Right lung (tissue), 5 donors: ENCODE results near the gene PROM2. TPM values are rescaled to one million over a fixed set of nuclear protein-coding genes. Genes with fewer than 3 reads are reported as not detected.

Experiments used
- DNase-seq, 2 donors: peaks; one replicate each; pipeline ENCODE4 v3.0.0-alpha.2; 2013
- polyA plus RNA-seq, 5 donors: library from polyadenylated mRNA; unstranded; fragments of 120-200 nt; gene quantifications; one replicate each; pipeline versions ENCODE4 v1.2.1 to v1.2.3, GENCODE V29; 2013; ENCODE audit warnings: inconsistent platforms in 1 of 5, low replicate concordance in 1 of 5; ENCODE audit not compliant: insufficient read length in 5 of 5, insufficient read depth in 1 of 5

The PROM2 gene
- polyA plus RNA-seq, 5 donors: 8.5 to 14.6 (median 14.2) TPM

GRCh38 chr2:95306336-95306895 is 32.2 kb downstream of the PROM2 start:
- no peak for DNase-seq

DNA sequence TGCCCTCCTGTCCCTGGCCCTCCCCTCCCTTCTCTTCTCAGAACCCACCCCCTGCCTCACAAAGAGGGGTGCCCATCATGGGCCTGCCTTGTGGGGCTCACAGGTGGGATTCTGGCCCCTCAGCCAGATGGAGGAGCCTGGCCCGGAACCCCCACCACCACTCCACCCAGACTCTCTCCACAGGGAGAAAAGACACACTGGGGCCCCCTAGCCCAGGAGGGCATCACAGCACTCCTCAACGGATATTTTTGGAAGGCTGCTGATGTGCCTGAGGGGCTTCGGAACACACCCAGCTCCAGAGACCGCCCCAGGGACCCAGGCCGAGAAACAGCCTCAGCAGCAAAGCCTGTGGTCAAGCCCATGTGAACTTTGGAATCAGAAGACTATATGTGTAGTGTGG is 32.8 kb downstream of the PROM2 start:
- DNase-seq: no peak

- DNase-seq: no peak
Observed at GRCh38 chr2:95307878-95308277, 33.6 kb downstream of the PROM2 start.

DNA sequence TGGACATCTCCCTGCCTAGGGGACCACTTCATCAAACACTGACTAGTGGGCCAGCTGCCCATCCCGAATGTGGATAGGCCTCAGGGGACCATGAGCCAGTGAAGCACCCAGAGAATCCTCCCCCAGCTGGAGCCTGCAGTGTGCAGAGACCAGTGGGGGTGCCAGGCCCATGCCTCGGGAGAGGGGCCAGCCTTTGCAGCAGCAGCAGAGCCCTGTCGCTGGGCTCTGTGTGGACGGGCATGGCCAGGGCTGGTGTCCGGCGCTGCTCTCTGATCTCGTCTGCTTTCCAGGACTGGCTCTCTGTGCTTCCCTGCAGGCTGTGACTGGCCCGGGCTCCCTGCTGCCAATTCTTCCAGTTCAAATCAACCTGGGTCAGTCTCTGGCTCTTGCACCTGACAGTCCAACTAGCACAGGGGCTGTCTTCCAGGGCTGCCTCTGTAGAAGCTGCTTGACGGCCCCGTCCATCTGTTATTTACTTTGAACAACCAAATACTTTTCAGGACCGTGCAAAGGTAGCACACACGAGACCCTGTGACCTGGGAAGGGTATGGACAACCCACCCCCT is 34.3 kb downstream of the PROM2 start:
- DNase-seq: no peak

- DNase-seq: no peak
Observed at GRCh38 chr2:95309599-95309998, 35.4 kb downstream of the PROM2 start.

GRCh38 chr2:95310216-95310615 is 36.0 kb downstream of the PROM2 start:
- DNase-seq: no peak

DNA sequence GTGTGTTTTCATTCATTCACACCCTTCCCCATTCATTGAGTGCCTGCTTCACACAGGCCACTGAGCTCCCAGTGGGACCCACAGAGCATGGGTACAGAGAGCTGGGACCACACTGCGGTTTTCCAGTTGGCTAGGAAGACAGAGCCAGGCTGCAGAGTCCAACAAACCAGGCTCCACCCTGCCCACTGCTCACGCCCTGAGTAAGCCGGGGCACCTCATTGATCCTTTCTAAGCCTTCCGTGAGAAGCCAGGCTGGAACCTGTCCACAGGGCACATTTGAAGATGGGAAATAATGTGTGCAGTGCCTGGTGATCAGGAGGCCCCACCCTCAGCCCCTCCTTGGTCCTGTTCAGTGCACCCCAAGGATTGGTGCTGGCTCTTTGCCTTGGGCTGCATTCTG is 36.4 kb downstream of the PROM2 start:
- DNase-seq: no peak

DNA sequence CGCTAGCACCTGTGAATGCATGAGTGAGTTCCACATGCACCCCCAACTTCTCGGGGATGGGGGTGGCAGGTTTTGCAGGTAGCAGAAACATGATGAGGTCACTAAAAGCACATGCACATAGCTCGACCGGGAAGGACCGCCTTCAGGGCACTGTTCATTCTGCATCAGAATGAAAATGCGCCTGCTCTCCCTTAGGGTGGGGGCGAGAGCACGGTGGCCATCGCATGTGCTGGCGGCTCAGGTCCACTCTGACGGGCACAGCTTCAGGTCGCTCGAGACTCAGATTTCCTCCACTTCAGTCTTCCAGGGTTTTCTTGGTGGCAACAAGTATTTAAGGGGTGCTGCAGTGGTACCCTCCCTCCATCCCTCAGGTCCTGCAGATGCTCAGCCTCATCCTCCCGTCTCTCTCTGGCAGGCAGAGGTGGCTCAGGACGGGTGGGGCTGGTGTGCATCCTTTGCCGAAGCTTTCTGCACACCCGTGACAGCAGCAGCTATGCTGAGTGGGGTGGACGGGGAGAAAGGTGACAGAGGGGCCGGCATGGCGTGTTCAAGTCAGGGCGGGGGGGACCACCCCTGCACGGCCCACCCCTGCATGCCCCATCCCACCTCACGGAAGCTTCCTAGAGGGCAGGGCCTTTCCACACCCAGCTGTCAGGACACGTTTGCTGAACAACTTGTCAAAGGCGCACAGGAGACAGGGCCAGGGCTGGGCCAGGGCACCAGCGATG is 37.7 kb downstream of the PROM2 start:
- no peak for DNase-seq

- no peak for DNase-seq
Observed at GRCh38 chr2:95312543-95313201, 38.4 kb downstream of the PROM2 start.

GRCh38 chr2:95313296-95314131 is 39.3 kb downstream of the PROM2 start:
- DNase-seq: no peak

GRCh38 chr2:95314598-95314963 is 40.3 kb downstream of the PROM2 start:
- DNase-seq: no peak

DNA sequence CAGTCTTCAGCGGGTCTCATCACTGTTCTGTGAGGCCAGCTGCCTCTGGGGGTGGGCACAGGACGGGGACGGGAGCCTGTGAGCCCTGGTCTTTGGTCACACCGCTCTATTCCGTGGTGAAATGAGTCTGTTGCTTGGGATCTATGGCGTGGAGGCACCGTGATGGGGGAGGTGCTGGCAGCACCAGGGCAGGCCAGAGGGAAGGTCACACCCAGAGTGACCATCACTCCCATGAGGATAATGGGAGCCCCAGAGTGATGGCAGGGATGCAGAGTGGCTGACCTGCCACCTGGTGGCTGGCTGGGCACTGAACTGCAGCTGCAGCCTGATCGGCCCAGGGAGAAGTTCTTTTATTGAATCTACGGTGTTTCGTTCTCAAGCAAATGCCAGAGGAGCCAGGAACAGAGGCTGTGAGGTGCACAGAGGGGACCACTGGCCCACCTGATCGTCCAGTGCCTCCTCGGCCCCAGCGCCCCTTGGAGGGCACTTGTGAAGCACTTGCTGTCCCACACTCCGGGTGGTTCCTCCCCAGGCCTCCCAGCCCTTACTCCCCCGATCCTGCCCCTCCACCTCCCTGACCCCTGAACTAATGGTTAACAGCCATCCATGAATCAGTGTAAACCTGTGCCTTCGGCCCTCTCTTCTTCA is 40.8 kb downstream of the PROM2 start:
- no peak for DNase-seq

DNA sequence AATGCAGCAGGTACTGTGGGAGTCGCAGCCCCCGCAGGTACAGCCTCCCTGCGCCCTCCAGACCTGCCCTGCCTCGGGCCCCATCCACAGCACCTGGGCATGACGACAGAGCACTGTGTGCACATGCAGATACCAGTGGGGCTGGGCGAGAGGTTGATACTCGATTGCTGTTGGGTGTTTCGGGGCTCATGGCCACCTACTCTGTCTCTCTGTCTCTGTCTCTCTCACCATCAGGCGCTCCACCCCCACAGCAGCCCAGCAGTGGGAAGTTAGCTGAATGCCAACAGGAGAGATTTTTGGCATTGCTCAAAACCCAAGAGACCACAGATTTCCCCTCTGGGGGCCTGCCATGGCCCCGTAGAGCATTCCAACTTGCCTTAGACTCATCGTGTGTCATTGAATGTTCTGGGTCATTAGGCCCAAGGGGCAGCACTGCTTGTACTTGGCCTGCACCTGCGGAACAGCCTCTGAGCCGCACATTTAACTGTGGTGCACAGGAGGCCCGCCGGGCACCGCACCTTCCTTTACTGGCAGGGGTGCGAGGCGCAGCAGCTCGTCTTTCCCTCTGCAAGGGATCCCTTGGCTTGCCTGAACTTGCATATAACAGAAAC is 41.7 kb downstream of the PROM2 start:
- DNase-seq: no peak

GRCh38 chr2:95316466-95317122 is 42.3 kb downstream of the PROM2 start:
- DNase-seq: no peak

DNA sequence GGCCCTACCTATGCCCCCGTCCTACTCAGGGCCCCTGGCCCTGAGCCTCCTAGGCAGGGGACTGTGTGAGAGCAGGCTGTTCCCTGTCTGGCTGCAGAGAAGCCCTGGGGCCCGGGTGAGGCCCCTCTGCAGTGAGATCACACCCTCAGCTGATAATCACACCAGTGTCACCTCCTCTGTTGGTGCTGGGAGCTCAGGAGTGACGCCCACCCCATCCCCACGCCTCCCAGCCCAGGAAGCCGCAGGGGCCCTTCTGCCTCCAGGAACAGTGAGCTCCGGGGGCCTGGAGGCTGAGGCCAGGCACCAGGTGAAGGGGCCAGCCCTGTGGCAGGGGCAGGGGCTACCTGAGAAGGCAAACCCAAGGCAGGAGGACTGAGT is 42.9 kb downstream of the PROM2 start:
- DNase-seq: no peak

DNA sequence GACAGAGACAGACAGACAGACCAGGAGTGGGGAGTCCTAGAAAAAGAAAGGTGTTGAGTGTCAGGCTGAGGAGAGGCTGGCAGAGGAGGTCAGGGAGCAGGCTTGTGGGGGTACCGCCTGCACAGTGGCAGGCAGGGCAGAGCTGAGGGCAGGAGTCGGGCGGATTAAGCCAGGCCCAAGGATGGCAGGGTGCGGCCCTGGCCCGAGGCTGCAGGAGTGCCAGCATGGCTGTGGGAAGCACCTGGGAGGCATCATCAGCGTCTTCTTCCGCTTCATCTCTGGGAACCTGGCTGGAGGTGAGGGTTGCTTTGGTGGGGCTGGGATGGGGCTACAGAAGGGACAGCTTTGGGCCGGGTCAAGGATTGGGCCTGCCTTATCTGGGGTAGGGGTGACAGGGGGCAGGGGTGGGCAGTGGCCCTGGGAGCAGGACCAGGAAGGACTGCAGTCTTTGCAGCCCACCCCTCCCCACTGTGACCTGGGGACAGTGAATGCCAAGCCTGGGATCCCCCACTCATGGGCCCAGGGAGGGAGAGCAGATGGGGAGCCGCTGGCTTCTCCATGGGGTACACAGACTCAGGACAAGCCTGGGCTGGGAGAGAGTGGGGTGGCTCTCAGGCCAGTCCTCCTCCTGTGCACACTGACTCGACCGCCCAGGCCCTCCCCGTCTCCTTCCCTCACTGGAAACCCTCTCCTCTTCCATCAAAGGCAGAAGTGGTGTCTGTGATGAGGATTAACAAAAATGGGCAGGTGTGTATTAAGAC is 43.6 kb downstream of the PROM2 start:
- no peak for DNase-seq

DNA sequence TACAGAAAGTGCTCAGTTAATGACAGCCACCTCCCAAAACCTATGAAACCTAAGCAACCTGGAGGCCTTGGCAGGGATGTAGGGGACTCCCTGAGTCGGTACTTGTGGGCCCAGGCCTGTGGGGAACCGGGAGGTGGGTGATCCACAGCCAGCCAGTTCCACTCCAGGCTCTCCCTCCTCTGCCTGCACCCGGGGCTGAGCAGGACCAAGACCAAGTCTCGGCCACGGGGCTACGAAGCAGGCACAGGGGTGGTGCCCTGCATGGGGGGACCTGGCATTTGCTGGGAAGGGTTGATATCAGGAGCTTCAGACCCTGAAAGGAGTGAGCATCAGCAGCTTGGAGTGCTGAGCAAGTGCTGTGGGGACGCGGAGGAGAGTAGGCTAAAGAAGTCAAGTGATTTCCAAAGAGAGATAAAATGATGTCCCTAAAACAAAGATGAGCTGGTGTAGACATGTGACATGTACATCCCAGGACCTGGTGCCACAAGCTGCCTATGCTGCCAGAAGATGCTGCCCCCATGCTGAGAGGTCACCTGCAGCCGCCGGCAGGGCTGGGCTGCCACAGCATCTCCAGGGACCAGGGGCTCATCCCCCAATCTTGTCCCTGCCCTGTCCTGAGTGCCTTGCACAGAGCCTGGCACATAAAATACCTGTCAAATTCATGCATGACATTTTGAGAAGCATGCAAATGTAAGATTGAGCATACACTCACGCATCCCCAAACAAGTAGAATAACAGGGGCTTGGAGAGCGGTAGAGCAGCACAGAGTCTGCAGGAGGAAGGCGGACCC is 44.4 kb downstream of the PROM2 start:
- DNase-seq: no peak

DNA sequence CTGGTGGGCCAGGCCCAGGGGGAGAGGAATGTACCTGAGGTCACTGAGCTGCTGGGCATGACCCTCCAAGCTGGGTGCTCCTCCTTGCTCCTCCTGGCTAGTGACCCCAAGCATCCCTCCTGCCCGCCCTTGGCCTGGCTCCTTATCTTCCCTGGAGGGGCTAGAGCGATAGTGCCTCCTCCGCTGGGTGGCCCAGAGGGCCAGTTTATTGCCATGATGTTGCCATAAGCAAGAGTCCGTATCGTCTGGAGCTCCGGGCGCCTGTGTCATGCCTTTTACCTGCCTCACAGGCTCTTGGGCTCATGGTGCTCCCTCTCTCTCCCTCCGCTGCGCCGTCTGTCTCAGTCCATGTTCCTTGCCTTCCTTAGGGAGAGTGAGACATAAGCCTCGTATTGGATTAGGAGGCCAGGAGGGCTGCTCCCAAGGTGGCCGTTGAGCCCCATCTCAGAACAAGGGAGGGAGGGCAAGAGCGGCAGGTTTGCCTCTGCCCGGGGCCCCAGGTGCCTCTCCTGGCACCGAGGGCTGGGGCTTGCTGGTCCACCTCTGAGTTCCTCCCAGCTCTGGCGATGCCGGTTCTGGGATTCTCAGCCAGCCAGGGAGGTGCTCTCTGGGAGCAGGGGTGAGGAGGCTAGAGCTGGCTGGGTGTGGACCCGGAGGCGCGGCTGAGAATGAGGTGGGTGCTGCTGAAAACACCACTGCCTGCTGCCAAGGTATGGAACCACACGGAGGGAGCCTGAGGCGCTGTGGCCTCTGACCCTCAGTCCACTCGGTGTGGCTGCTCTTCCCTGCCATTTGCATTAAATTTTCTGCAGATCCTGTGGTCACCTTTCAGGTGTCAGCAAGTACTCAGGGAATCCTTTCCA is 45.5 kb downstream of the PROM2 start:
- DNase-seq: no peak
